ENCODE data around the gene UBE2E2. TPM values are rescaled to one million over a fixed set of nuclear protein-coding genes. Genes with fewer than 3 reads are reported as not detected.

UBE2E2 gene
- total and polyA plus RNA-seq, 2 of the 13 experiments (the other 11 are each of a cell fraction or from before 2014, with no cell fraction given): 0.77 to 1.5 TPM

- no peak for TF ChIP-seq DZIP1 (CRISPR knock-in tag; IDR thresholded peaks at IDR 0.05)
- TF ChIP-seq ZNF652 (CRISPR knock-in tag; IDR thresholded peaks at IDR 0.05; ENCODE audit: borderline replicate concordance, low read depth): no peak
- no peak for TF ChIP-seq TRIM22 (IDR thresholded peaks at IDR 0.05)
- no peak for TF ChIP-seq SYNCRIP (IDR thresholded peaks at IDR 0.05; ENCODE audit: insufficient read depth, low read depth, low read length)
- no peak for TF ChIP-seq SUZ12 (IDR thresholded peaks at IDR 0.05; ENCODE audit: low read depth, low read length)
- no peak for TF ChIP-seq MNT (IDR thresholded peaks at IDR 0.05)
- TF ChIP-seq ZNF253 (CRISPR knock-in tag; IDR thresholded peaks at IDR 0.05; ENCODE audit: borderline replicate concordance): no peak
- TF ChIP-seq ZNF331 (CRISPR knock-in tag; IDR thresholded peaks at IDR 0.05): no peak
- TF ChIP-seq HNF4G (IDR thresholded peaks at IDR 0.05; ENCODE audit: borderline replicate concordance, low read depth, low read length): no peak
- no peak for TF ChIP-seq HNF4G (CRISPR knock-in tag; IDR thresholded peaks at IDR 0.05; ENCODE audit: borderline replicate concordance, low read depth)
- TF ChIP-seq MAX (IDR thresholded peaks at IDR 0.05): no peak
- TF ChIP-seq, protein P1, sequence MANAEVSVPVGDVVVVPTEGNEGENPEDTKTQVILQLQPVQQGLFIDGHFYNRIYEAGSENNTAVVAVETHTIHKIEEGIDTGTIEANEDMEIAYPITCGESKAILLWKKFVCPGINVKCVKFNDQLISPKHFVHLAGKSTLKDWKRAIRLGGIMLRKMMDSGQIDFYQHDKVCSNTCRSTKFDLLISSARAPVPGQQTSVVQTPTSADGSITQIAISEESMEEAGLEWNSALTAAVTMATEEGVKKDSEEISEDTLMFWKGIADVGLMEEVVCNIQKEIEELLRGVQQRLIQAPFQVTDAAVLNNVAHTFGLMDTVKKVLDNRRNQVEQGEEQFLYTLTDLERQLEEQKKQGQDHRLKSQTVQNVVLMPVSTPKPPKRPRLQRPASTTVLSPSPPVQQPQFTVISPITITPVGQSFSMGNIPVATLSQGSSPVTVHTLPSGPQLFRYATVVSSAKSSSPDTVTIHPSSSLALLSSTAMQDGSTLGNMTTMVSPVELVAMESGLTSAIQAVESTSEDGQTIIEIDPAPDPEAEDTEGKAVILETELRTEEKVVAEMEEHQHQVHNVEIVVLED (CRISPR knock-in tag; IDR thresholded peaks at IDR 0.05; ENCODE audit: borderline replicate concordance): no peak
Observed at GRCh38 chr3:23590424-23591273, 387.5 kb downstream of the UBE2E2 start (continued).

Measured in HepG2 (cell line).